Nucleus accumbens (tissue), 56 donors: ENCODE data around the gene LAMA2.

ENCODE experiments used
- DNase-seq, 56 donors: peaks; one replicate each; lab custom pipeline; 2025; lab: John Stamatoyannopoulos, UW

Gene LAMA2

GRCh38 chr6:129411092-129411491 lies 528.2 kb downstream of the LAMA2 start:
- no peak for DNase-seq

GRCh38 chr6:129416337-129416990 lies 533.5 kb downstream of the LAMA2 start:
- no peak for DNase-seq

GRCh38 chr6:129417416-129418086 lies 534.6 kb downstream of the LAMA2 start:
- no peak for DNase-seq

GRCh38 chr6:129419324-129419723 lies 536.4 kb downstream of the LAMA2 start:
- DNase-seq = no peak

- DNase-seq = no peak
These were observed 543.4 kb downstream of the LAMA2 start for GRCh38 chr6:129426343-129426742.

GRCh38 chr6:129429956-129430355 lies 547.0 kb downstream of the LAMA2 start:
- DNase-seq = no peak

GRCh38 chr6:129432738-129433137 lies 549.8 kb downstream of the LAMA2 start:
- DNase-seq = no peak

- no peak for DNase-seq
These were observed 551.2 kb downstream of the LAMA2 start for GRCh38 chr6:129434091-129434490.

- no peak for DNase-seq
These were observed 557.8 kb downstream of the LAMA2 start for GRCh38 chr6:129440691-129441090.

GRCh38 chr6:129444683-129445082 lies 561.7 kb downstream of the LAMA2 start:
- DNase-seq = no peak

- DNase-seq = no peak
These were observed 563.6 kb downstream of the LAMA2 start for GRCh38 chr6:129446272-129447197.

GRCh38 chr6:129447198-129447565 lies 564.2 kb downstream of the LAMA2 start:
- DNase-seq = no peak

- DNase-seq = no peak
These were observed 566.0 kb downstream of the LAMA2 start for GRCh38 chr6:129448965-129449364.

- no peak for DNase-seq
These were observed 568.2 kb downstream of the LAMA2 start for GRCh38 chr6:129451187-129451586.

GRCh38 chr6:129453073-129453472 lies 570.1 kb downstream of the LAMA2 start:
- no peak for DNase-seq

GRCh38 chr6:129454488-129454887 lies 571.5 kb downstream of the LAMA2 start:
- no peak for DNase-seq

- DNase-seq = no peak
These were observed 572.3 kb downstream of the LAMA2 start for GRCh38 chr6:129455126-129455769.

GRCh38 chr6:129460221-129460620 lies 577.3 kb downstream of the LAMA2 start:
- DNase-seq = no peak

GRCh38 chr6:129469070-129469662 lies 586.2 kb downstream of the LAMA2 start:
- no peak for DNase-seq

GRCh38 chr6:129472239-129472638 lies 589.3 kb downstream of the LAMA2 start:
- DNase-seq = no peak
